Measurements from ENCODE around the gene H1-8.
"Not testable (repeated sequence)": the region's sequence is repeated elsewhere in the genome, so short reads cannot be mapped to it uniquely, and the experiment has no call there.

Gene H1-8

DNA sequence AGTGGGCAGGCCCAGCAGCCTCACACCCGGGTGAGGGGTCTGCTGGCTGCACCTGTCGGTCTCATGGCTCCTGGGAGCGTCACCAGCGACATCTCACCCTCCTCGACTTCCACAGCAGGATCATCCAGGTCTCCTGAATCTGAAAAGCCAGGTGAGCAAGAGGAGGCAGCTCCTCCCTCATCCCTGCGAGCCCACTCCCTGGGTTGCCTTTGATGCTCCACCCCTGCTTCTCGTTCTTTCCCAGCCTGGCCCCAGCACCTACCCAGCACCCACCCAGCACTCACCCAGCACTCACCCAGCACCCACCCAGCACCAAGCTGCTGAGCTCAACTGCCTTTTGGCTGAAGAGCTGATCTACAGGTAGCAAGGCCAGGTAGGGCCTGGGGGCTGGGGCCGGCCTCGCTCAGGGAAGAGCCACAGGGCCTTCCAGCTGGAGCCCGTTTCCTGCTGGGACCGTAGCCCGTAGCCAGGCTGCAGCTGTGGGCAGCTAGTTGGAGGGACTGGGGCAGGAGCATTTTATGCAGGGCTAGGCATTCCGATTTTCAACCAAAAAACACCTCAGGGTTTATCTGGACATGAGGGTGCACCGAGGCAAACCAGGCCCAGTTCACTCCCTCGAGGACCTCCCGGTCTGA, at the start of gene H1-8:
TSS of gene H1-8 (plus strand) at position 20 of the 635 bp plus-strand sequence. CDS start at position 64, 44 bp downstream.
- H3K4me1 Mint-ChIP-seq (ENCODE audit: low read depth), result no peaks in the 10 kb centered on the region
- no peak within 1 kb of the TSS for H3K4me3 Mint-ChIP-seq
- H3K27ac Mint-ChIP-seq, result no peak within 1 kb of the TSS
- H3K27me3 Mint-ChIP-seq (ENCODE audit: low read depth), result no peaks in the 10 kb centered on the region
- H3K9me3 Mint-ChIP-seq, result no peaks in the 10 kb centered on the region
- H3K36me3 Mint-ChIP-seq (ENCODE audit: low read depth), result no peaks in the 10 kb centered on the region
- no peak for DNase-seq (ENCODE audit: low spot score)

- Mint-ChIP-seq H3K27me3 (ENCODE audit: low read depth) (no peaks in the 10 kb centered on the region), H3K36me3 (ENCODE audit: low read depth) (no peaks in the 10 kb centered on the region), H3K4me1 (ENCODE audit: low read depth) (no peaks in the 10 kb centered on the region), H3K4me3 (no peak overlapping the region), H3K9me3 (no peaks in the 10 kb centered on the region), H3K27ac (no peak overlapping the region)
- DNase-seq (ENCODE audit: low spot score), result no peak
These were observed 49.8 kb upstream of the H1-8 start for GRCh38 chr3:129493206-129493605.

- H3K27me3 Mint-ChIP-seq (ENCODE audit: low read depth); H3K36me3 Mint-ChIP-seq (ENCODE audit: low read depth); H3K9me3 Mint-ChIP-seq; H3K27ac Mint-ChIP-seq; DNase-seq (ENCODE audit: low spot score); H3K4me1 Mint-ChIP-seq (ENCODE audit: low read depth); H3K4me3 Mint-ChIP-seq: not testable (repeated sequence)
These were observed 48.5 kb upstream of the H1-8 start for GRCh38 chr3:129494499-129494898.

DNA sequence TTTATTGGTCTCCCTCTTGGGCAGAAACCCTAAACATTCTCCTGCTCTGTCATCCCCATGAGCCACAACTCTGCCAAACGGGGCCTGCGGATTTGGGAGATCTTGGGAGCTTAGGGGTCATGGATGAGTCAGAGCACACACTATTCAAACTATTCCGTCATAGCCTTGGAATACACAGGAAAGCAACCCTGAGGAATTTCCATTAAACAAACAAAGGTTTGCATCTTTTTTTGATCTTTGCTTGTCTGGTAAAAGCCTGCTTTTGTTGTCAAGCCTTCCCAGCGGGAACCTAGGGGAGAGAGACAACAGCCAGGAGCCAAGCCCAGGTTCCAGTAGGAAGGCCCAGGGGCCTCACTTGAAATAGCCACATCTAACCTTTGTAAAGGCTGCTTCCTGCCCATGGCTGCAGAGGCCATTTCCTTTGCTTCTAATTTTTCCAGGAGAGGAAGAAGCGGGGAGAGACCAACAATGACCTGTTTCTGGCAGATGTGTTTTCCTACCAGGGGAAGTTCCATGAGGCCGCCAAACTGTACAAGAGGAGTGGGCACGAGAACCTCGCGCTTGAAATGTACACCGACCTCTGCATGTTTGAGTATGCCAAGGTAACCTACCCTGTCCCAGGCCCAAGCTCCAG, 47.9 kb upstream of the H1-8 start:
- H3K36me3 Mint-ChIP-seq (ENCODE audit: low read depth); H3K27me3 Mint-ChIP-seq (ENCODE audit: low read depth); H3K27ac Mint-ChIP-seq; H3K4me3 Mint-ChIP-seq; H3K9me3 Mint-ChIP-seq; DNase-seq (ENCODE audit: low spot score); H3K4me1 Mint-ChIP-seq (ENCODE audit: low read depth): not testable (repeated sequence)

GRCh38 chr3:129497876-129498275, 45.1 kb upstream of the H1-8 start:
- not testable (repeated sequence) for H3K27ac Mint-ChIP-seq; H3K27me3 Mint-ChIP-seq (ENCODE audit: low read depth); DNase-seq (ENCODE audit: low spot score); H3K36me3 Mint-ChIP-seq (ENCODE audit: low read depth); H3K4me1 Mint-ChIP-seq (ENCODE audit: low read depth); H3K9me3 Mint-ChIP-seq; H3K4me3 Mint-ChIP-seq

- H3K27ac Mint-ChIP-seq; H3K36me3 Mint-ChIP-seq (ENCODE audit: low read depth); DNase-seq (ENCODE audit: low spot score); H3K4me3 Mint-ChIP-seq; H3K27me3 Mint-ChIP-seq (ENCODE audit: low read depth); H3K4me1 Mint-ChIP-seq (ENCODE audit: low read depth); H3K9me3 Mint-ChIP-seq: not testable (repeated sequence)
These were observed 44.1 kb upstream of the H1-8 start for GRCh38 chr3:129498603-129499488.

- not testable (repeated sequence) for H3K27ac Mint-ChIP-seq; H3K36me3 Mint-ChIP-seq (ENCODE audit: low read depth); DNase-seq (ENCODE audit: low spot score); H3K27me3 Mint-ChIP-seq (ENCODE audit: low read depth); H3K4me1 Mint-ChIP-seq (ENCODE audit: low read depth); H3K4me3 Mint-ChIP-seq; H3K9me3 Mint-ChIP-seq
These were observed 43.2 kb upstream of the H1-8 start for GRCh38 chr3:129499604-129500333.

GRCh38 chr3:129500334-129500658, 42.7 kb upstream of the H1-8 start:
- H3K27ac Mint-ChIP-seq, result no peak overlapping the region
- no peak for DNase-seq (ENCODE audit: low spot score)
- H3K4me3 Mint-ChIP-seq, result no peak overlapping the region
- no peaks in the 10 kb centered on the region for H3K4me1 Mint-ChIP-seq (ENCODE audit: low read depth)
- no peaks in the 10 kb centered on the region for H3K36me3 Mint-ChIP-seq (ENCODE audit: low read depth)
- H3K9me3 Mint-ChIP-seq, result no peaks in the 10 kb centered on the region
- no peaks in the 10 kb centered on the region for H3K27me3 Mint-ChIP-seq (ENCODE audit: low read depth)

GRCh38 chr3:129501630-129502029, 41.3 kb upstream of the H1-8 start:
- no peak overlapping the region for H3K4me3 Mint-ChIP-seq
- no peaks in the 10 kb centered on the region for H3K36me3 Mint-ChIP-seq (ENCODE audit: low read depth)
- H3K27ac Mint-ChIP-seq, result no peak overlapping the region
- no peak for DNase-seq (ENCODE audit: low spot score)
- H3K27me3 Mint-ChIP-seq (ENCODE audit: low read depth), result no peaks in the 10 kb centered on the region
- H3K4me1 Mint-ChIP-seq (ENCODE audit: low read depth), result no peaks in the 10 kb centered on the region
- no peaks in the 10 kb centered on the region for H3K9me3 Mint-ChIP-seq

DNA sequence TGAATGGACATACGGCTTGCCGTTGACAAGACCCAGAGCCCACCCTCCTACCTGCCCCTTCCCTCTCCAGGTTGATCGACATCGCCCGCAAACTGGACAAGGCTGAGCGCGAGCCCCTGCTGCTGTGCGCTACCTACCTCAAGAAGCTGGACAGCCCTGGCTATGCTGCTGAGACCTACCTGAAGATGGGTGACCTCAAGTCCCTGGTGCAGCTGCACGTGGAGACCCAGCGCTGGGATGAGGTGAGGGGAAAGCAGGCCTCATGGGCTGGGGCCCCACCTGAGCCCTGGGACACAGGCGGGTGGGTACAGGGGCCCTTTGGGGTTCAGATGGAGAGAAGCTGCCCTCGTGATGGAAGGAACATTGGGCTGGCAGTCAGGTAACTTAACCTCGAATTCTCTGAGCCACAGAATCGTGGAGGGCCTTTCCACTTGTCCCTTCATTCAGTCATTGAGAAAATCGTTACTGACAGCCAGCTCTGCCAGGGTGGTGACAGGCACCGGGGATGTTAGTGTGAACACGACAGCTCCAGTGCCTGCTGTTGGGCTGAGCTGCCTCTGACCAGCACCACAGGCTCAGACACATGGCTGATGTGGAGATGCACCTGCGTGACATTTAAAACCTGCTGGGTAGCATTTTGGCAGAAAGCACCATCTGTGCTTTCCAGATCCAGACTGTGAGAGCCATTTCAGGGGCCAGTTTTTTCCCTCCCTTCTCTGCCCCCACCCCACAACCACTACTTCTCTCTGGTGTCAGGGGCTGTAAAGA, 40.1 kb upstream of the H1-8 start:
- Mint-ChIP-seq H3K4me3 (no peak overlapping the region), H3K4me1 (ENCODE audit: low read depth) (no peaks in the 10 kb centered on the region), H3K36me3 (ENCODE audit: low read depth) (no peaks in the 10 kb centered on the region), H3K9me3 (no peaks in the 10 kb centered on the region), H3K27ac (no peak overlapping the region), H3K27me3 (ENCODE audit: low read depth) (no peaks in the 10 kb centered on the region)
- no peak for DNase-seq (ENCODE audit: low spot score)

DNA sequence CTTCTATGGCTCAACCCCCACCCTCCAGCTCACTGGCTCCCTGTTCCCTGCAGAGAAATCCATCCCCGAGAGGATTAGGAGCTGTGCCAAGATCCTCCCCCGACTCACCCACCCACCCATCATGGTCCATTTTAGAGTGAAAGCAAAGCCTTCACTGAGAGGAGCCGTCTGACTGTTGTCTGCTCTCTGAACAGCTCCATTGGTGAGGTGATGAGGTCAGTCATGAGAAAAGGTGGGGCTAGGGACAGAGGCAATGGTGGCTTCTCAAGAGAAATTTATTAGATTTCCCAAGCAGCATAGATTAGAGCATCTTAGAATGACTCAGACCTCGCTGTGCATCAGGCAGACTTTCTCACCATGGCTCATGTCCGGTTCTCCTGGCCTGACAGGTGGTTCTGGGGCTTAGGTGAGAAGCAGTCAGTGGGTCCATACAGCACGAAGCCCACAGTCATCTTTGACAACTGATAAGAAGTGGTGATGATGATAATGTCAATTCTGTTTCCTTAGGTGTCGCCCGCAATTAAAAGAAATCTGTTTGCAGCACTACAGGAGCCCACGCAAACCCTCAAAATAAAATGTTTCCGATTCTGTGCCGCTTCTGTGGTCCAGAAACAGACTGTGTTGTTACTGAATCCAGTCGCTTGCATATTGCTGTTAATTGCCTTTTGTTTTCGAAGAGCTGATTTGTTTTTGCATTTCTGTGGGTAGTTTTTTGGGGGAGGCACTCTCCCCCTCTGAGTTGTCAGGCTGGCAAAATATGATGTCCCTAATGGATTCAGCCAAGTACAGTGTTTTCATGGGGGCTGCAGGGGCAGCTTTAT, 39.3 kb upstream of the H1-8 start:
- H3K36me3 Mint-ChIP-seq (ENCODE audit: low read depth), result no peaks in the 10 kb centered on the region
- H3K27me3 Mint-ChIP-seq (ENCODE audit: low read depth), result no peaks in the 10 kb centered on the region
- H3K27ac Mint-ChIP-seq, result no peak overlapping the region
- H3K9me3 Mint-ChIP-seq, result no peaks in the 10 kb centered on the region
- H3K4me1 Mint-ChIP-seq (ENCODE audit: low read depth), result no peaks in the 10 kb centered on the region
- no peak overlapping the region for H3K4me3 Mint-ChIP-seq
- DNase-seq (ENCODE audit: low spot score), result no peak

DNA sequence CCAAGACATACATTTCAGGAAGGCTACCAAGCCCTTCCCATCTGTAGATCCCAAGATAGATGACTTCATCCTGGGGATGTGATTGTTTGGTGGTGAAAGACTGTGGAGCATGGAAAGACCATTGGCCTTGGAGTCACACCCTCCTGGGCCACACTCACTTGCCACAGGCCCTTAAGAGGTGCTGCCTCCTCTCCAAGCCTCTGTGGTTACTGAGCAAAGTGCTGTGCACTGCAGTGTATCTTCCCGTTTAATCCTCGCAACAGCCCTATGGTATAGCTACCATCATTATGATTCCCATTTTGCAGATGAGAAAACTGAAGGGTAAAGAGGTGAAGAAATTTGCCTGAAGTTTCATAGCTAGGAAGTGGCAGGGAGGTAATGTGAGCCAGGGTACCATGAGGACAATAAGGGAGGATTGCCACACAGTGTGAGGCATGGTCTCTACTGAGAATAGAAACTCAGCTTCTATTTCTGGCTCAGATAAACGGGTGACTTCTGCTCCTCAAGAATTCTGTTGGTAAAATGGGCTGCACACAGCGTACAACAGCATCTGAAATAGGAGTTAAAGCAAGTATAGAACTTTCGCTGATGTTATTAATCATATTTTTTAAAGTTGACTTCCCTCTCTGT, 38.4 kb upstream of the H1-8 start:
- DNase-seq (ENCODE audit: low spot score), result no peak
- H3K36me3 Mint-ChIP-seq (ENCODE audit: low read depth), result no peaks in the 10 kb centered on the region
- H3K9me3 Mint-ChIP-seq, result no peaks in the 10 kb centered on the region
- no peak overlapping the region for H3K4me3 Mint-ChIP-seq
- no peaks in the 10 kb centered on the region for H3K27me3 Mint-ChIP-seq (ENCODE audit: low read depth)
- no peak overlapping the region for H3K27ac Mint-ChIP-seq
- H3K4me1 Mint-ChIP-seq (ENCODE audit: low read depth), result no peaks in the 10 kb centered on the region

Measured in T-helper 2 cell treated with Interferon-gamma antibody and Interleukin-4, amounts not matched to agents 5 μg/mL and 100 μg/mL, for 36 hours (primary cell).